GM12874 (cell line): Measurements from ENCODE around the gene LZTS2.

ENCODE experiments used
- TF ChIP-seq, protein P1 (sequence below): IDR thresholded peaks from 2 replicates; pipeline ENCODE4 v1.5.1; 2011; ENCODE audit warnings: low read depth, mild to moderate bottlenecking, control low read depth, low read length, moderate library complexity; ENCODE audit not compliant: insufficient read depth

Gene LZTS2

DNA sequence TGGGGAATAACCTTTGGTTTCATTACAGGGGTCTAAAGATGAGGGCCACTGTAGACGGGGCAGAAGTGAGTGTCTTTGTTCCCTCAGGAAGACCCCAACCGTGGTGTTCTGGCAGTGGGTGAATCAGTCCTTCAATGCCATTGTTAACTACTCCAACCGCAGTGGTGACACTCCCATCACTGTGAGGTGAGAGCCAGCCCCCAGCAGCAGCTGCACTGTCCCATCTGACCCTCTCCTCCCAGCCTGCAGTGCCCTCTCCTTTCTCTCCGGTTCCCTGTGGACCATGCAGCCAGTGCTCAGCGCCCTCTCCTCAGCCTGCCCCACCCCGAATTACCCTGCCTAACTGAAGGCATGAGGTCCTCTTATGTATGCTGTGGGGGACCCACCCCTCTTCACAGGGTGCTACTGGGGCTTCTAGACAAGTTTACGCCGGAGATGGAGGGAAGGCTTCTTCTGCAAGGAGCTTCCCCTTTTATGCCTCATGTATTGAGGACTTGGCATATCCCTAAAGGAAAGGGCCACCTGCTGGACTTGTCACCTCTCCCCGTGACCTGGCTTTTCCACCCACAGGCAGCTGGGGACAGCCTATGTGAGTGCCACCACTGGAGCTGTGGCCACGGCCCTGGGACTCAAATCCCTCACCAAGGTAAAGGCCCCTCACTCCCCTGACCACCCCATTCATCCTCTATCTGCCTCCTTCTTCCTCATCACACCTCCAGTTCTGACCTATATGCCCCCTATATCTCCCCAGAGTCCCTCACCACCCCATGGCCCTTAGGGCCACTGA is 36.5 kb downstream of the LZTS2 start:
- TF ChIP-seq, protein P1, sequence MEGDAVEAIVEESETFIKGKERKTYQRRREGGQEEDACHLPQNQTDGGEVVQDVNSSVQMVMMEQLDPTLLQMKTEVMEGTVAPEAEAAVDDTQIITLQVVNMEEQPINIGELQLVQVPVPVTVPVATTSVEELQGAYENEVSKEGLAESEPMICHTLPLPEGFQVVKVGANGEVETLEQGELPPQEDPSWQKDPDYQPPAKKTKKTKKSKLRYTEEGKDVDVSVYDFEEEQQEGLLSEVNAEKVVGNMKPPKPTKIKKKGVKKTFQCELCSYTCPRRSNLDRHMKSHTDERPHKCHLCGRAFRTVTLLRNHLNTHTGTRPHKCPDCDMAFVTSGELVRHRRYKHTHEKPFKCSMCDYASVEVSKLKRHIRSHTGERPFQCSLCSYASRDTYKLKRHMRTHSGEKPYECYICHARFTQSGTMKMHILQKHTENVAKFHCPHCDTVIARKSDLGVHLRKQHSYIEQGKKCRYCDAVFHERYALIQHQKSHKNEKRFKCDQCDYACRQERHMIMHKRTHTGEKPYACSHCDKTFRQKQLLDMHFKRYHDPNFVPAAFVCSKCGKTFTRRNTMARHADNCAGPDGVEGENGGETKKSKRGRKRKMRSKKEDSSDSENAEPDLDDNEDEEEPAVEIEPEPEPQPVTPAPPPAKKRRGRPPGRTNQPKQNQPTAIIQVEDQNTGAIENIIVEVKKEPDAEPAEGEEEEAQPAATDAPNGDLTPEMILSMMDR = no peak

- TF ChIP-seq, protein P1 = no peak
Observed at GRCh38 chr10:101036726-101037125, 37.1 kb downstream of the LZTS2 start.

DNA sequence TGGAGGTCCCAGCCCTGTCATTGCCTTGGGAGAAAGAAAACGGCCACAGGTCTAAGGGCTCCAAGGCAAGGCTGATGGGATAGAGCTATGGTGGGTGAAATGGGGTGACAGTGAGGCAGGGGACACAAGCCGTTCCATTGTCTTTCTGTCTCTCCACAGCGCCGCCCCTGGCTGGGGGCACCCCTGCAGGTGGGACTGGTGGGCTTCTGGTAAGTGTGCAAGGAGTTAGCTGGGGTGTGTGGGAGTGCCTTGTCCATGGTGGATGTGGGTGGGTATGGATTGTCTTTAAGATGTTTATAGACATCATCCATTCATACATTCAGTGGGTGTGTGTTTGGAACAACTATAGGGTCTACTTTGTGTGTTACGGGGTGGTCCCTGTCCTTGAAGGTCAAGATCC is 38.9 kb downstream of the LZTS2 start:
- TF ChIP-seq, protein P1 = no peak

- TF ChIP-seq, protein P1 = no peak
Observed at GRCh38 chr10:101040061-101040460, 40.5 kb downstream of the LZTS2 start.

GRCh38 chr10:101040851-101041250 is 41.2 kb downstream of the LZTS2 start:
- TF ChIP-seq, protein P1 = no peak

- TF ChIP-seq, protein P1 = peak; percentile 79
Observed at GRCh38 chr10:101041252-101041761, 41.7 kb downstream of the LZTS2 start.

- TF ChIP-seq, protein P1 = no peak
Observed at GRCh38 chr10:101042118-101042517, 42.5 kb downstream of the LZTS2 start.
